GM12872 (cell line): ENCODE measurements around the gene MTHFD2.

ENCODE experiments used
- TF ChIP-seq, protein P1 (sequence below): IDR thresholded peaks from 3 replicates; pipeline ENCODE4 v1.5.1; 2011; ENCODE audit warnings: low read depth, mild to moderate bottlenecking, low read length, moderate library complexity; ENCODE audit not compliant: insufficient read depth

MTHFD2 gene

DNA sequence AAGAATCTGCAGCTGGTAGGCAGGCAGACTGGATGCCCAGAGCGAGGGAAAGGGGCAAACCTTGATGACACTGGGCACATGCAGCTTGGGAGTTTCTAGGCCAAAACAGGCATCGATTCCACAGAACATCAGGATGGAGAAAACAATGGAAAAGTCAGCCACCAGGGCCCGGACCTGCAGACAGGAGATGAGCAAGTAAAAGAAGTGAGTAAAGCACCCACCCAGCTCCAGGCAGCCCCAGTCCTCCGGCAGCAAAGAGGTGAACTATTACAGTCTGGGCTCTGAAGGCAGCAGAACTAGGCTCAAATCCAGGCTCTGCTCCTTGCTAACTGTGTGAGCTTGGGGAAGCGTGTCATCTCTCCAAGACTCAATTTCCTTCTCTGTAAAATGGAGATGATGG lies 36.6 kb downstream of the MTHFD2 start:
- TF ChIP-seq, protein P1, sequence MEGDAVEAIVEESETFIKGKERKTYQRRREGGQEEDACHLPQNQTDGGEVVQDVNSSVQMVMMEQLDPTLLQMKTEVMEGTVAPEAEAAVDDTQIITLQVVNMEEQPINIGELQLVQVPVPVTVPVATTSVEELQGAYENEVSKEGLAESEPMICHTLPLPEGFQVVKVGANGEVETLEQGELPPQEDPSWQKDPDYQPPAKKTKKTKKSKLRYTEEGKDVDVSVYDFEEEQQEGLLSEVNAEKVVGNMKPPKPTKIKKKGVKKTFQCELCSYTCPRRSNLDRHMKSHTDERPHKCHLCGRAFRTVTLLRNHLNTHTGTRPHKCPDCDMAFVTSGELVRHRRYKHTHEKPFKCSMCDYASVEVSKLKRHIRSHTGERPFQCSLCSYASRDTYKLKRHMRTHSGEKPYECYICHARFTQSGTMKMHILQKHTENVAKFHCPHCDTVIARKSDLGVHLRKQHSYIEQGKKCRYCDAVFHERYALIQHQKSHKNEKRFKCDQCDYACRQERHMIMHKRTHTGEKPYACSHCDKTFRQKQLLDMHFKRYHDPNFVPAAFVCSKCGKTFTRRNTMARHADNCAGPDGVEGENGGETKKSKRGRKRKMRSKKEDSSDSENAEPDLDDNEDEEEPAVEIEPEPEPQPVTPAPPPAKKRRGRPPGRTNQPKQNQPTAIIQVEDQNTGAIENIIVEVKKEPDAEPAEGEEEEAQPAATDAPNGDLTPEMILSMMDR, result no peak

DNA sequence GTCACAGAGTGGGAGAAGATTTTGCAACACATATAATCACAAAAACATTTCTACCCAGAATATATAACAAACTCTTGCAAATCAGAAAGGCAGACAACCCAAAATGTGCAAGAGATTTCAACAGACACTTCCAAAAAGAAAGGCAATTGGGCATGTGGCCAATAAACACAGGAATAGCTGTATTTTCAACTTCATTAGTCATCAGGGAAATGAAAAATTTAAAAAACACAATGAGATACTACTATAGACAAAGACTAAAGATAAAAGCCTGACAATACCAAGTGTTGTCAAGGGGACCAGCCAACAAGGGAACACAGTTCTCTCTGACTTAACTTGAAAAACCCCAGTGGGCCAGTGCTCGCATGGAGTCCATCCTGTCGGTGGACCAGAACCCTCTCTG lies 40.5 kb downstream of the MTHFD2 start:
- TF ChIP-seq, protein P1, result no peak

GRCh38 chr2:74239346-74239745 lies 40.9 kb downstream of the MTHFD2 start:
- TF ChIP-seq, protein P1, result no peak

DNA sequence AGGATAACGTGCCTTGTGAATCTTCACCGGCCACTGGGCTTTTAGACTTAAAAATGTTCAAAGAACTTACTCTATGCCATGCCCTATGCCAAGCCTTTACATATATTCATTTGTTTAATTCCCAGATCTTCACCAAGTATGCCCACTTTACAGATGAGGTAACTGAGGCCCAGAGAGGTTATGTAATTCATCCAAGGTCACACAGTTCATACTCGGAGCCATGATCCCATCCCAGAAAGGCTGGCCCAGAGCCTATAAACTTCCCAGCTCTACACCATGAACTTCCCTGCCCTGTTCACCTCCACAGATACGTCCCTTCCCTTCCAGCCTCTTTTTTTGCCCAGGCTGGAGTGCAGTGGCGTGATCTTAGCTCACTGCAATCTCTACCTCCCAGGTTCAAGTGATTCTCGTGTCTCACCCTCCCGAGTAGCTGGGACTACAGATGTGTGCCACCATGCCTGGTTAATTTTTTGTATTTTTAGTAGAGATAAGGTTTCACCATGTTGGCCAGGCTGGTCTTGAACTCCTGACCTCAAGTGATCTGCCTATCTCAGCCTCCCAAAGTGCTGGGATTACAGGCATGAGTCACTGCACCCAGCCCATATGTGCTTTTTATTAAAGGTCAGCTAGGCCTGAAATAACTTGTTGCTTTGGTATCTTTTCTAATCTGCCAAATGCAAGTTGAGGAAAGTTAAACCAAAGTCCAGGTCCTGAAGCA lies 44.1 kb downstream of the MTHFD2 start:
- TF ChIP-seq, protein P1, result no peak

DNA sequence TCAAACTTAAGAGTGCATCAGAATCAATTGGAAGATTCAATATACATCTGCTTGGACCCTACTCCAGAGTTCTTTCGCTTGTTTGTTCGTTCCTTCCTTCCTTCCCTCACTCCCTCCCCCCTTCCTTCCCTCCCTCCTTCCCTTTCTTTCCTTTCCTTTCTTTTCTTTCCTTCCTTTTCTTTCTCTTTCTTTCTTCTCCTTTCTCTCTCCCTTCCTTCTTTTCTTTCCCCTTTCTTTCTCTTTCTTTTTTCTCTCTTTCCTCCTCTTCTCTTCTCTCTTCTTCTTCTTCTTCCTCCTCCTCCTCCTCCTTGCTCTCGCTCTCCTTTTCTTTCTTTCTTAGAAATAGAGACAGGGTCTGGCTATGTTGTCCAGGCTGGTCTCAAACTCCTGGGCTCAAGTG lies 45.9 kb downstream of the MTHFD2 start:
- TF ChIP-seq, protein P1, result no peak

DNA sequence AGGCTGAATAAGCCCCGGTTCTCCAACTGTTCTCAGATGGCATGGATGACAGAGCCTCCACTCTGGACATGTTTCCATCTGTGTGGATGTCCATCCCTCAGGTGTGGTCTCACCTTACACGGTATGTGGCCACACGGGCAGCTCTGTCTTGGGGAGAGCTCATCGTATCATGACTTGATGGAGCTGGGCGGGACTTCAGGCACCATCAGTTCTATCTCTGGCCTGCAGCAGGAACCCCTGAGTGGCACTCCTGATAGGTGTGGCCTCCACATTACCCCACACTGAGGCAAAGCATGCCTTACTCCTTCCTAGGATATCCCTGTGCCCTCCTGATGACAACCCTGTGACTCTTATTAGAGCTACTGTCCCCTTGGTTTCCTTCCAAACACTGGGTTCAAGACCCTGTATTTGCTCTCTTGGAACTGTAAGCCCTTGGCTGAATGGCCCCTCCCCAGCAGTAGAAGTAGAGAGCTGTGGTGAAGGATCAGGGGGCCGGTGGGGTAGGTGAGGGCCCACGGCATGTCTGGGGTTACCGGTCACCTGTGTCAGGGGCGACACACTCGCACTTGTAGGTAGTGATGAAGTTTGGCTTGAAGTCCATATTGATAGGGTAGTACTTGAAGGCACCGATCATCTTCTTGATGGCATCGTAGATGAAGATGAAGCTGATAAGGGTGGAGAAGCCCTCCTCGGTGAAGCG lies 48.2 kb downstream of the MTHFD2 start:
- TF ChIP-seq, protein P1, result no peak

DNA sequence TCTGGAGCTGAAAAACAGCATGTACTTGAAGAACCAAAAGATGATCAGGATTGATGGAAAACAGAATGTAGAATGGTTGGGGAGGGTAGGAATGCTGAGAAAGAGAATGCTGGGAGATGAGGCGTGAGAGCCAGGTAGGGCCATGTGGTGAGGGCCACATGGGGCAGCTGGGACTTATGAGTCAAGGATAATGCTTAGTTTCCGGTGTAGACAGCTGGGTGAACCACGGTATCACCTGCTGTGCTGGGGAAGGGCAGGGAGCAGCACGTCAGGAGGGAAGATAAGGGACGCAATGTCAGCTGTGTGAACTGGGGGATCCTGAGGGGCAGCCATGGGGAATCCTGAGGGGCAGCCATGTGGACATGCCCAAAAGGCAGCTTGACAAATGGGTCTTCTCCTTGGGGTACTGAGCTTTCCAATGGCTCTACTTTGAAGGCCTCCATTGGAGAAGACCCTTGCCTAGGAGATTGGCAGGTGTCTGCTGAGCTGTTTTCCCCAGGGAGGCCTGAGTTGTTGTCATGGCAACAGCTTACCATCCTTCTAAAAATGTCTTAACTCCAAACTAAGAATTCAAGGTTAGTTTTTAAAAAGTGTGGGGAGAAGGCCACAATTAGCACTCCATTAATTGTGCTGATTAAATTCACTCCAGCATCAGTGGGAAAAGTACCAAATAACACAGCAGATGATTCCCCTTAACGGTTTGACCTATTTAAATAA lies 51.1 kb downstream of the MTHFD2 start:
- TF ChIP-seq, protein P1, result no peak
